Left cardiac atrium (tissue), 4 donors: Measurements from ENCODE around the gene PNMA6F. TPM values are rescaled to one million over a fixed set of nuclear protein-coding genes. Genes with fewer than 3 reads are reported as not detected.
"Not testable (repeated sequence)": the region's sequence is repeated elsewhere in the genome, so short reads cannot be mapped to it uniquely, and the experiment has no call there.

Experiments used
- ATAC-seq, 2 donors: fragments of 200-7000 bp; cut with Tn5 transposase; one replicate each; pipeline ENCODE4 v1.9.1; 2020; ENCODE audit warnings: mild to moderate bottlenecking in 2 of 2, moderate library complexity in 2 of 2
- DNase-seq: peaks from one replicate; pipeline ENCODE4 v3.0.0-alpha.2; 2020
- intact Hi-C, 2 donors: fragments of 100-400 bp; cut with DNase I; formaldehyde crosslinking; loops; one replicate each; pipeline versions ENCODE4 v1.14.1 to v1.15.1; 2022 to 2023
- total RNA-seq, 2 donors: library from RNA; stranded (reverse); fragmentation: NEBNext Ultra II Directional; extraction: Animal tissue kit (Norgen Biotek cat#: 25700); gene quantifications; one replicate each; pipeline ENCODE4 v1.2.1, GENCODE V29; 2021
- donor health status: DM: no; HTN: yes; CAD: no.
- donor health status: DM: no; HTN: yes; CAD: no; lungs with severe emphysema.
- donor health status: DM: yes; HTN: yes; CAD: no.
- donor health status: Dilated cardiomyopathy.

PNMA6F gene
- total RNA-seq, 2 donors from 2014 or later = not detected

GRCh38 chrX:153305972-153306371 is 15.6 kb downstream of the PNMA6F start:
- ATAC-seq (no peak), DNase-seq (no peak)
- intact Hi-C loops = no loop called here

- intact Hi-C loops = no loop called here
- DNase-seq (no peak), ATAC-seq (no peak)
Observed at GRCh38 chrX:153304988-153305736, 16.4 kb downstream of the PNMA6F start.

- no peak for ATAC-seq
- intact Hi-C loops = no loop called here
- no peak for DNase-seq
Observed at GRCh38 chrX:153303276-153304262, 18.0 kb downstream of the PNMA6F start.

- intact Hi-C loops = no loop called here
- DNase-seq (no peak), ATAC-seq (no peak)
Observed at GRCh38 chrX:153302796-153303195, 18.8 kb downstream of the PNMA6F start.

GRCh38 chrX:153301746-153302145 is 19.8 kb downstream of the PNMA6F start:
- DNase-seq (no peak), ATAC-seq (no peak)
- intact Hi-C loops = no loop called here

GRCh38 chrX:153299855-153300254 is 21.7 kb downstream of the PNMA6F start:
- ATAC-seq = no peak
- intact Hi-C loops = no loop called here
- no peak for DNase-seq

- DNase-seq = no peak
- intact Hi-C loops = no loop called here
- no peak for ATAC-seq
Observed at GRCh38 chrX:153297376-153297775, 24.2 kb downstream of the PNMA6F start.

GRCh38 chrX:153293485-153294071 is 28.0 kb downstream of the PNMA6F start:
- ATAC-seq, DNase-seq, intact Hi-C loops: not testable (repeated sequence)

- ATAC-seq, DNase-seq, intact Hi-C loops: not testable (repeated sequence)
Observed at GRCh38 chrX:153288807-153289206, 32.8 kb downstream of the PNMA6F start.

GRCh38 chrX:153285678-153286077 is 35.9 kb downstream of the PNMA6F start:
- DNase-seq, ATAC-seq, intact Hi-C loops: not testable (repeated sequence)

GRCh38 chrX:153283982-153284381 is 37.6 kb downstream of the PNMA6F start:
- ATAC-seq, intact Hi-C loops, DNase-seq: not testable (repeated sequence)

GRCh38 chrX:153281784-153282183 is 39.8 kb downstream of the PNMA6F start:
- ATAC-seq, DNase-seq, intact Hi-C loops: not testable (repeated sequence)

- intact Hi-C loops, ATAC-seq, DNase-seq: not testable (repeated sequence)
Observed at GRCh38 chrX:153279304-153279703, 42.3 kb downstream of the PNMA6F start.

- ATAC-seq, intact Hi-C loops, DNase-seq: not testable (repeated sequence)
Observed at GRCh38 chrX:153276049-153276448, 45.5 kb downstream of the PNMA6F start.

- ATAC-seq, DNase-seq, intact Hi-C loops: not testable (repeated sequence)
Observed at GRCh38 chrX:153275418-153275817, 46.1 kb downstream of the PNMA6F start.

GRCh38 chrX:153272584-153272983 is 49.0 kb downstream of the PNMA6F start:
- DNase-seq, intact Hi-C loops, ATAC-seq: not testable (repeated sequence)

GRCh38 chrX:153272070-153272469 is 49.5 kb downstream of the PNMA6F start:
- DNase-seq, ATAC-seq, intact Hi-C loops: not testable (repeated sequence)
